MV-4-11 (cell line): ENCODE measurements around the gene FRAS1.

Experiments used
- DNase-seq: peaks from one replicate; lab custom pipeline; 2025; lab: John Stamatoyannopoulos, UW

Gene FRAS1

DNA sequence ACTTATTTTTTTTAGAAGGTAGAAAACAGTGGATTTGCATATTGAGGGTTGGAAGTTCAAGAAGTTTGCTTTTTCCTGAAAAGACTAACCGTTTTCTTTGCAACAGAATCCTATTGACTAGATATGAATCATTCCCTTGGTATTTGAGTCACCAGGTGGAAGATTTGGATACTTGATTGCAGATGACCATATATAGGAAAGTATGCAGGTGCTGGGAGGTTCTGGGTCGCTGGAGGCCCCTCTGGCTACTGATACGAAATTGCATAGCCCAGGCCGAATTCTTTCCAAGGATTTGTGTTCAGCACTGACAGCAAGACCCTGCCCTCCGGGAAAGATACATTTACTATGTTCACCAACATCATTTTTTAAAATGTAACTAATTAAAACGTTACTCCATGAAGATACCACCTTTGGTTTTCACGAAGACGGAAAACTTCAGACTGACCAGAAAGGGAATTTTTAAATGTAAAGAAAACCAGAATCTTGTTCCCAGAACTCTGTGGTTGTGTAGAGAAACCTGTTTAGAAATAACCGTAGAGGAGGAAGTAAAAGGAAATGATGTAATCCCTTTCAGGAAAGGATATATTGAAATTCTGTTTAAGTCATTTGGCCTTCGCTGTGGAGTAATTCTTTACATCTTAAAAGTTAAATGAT is 495.4 kb downstream of the FRAS1 start:
- DNase-seq, result peak; percentile 64

DNA sequence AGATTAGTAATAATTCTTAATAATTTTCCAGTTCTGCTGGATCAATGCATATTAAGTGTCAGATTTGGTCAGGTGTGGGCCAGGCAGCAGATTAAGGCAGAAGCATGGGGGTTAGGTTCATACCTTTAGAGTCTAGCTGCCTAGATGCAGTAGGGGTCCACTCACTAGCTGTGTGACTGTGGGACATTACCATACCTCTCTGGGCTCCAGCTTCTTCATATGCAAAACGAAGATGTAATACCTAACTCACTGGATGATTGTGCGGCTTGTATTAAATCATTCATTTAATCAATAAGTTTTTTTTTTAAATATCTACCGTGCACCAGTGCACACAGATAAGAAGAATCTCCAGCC is 495.9 kb downstream of the FRAS1 start:
- no peak for DNase-seq

DNA sequence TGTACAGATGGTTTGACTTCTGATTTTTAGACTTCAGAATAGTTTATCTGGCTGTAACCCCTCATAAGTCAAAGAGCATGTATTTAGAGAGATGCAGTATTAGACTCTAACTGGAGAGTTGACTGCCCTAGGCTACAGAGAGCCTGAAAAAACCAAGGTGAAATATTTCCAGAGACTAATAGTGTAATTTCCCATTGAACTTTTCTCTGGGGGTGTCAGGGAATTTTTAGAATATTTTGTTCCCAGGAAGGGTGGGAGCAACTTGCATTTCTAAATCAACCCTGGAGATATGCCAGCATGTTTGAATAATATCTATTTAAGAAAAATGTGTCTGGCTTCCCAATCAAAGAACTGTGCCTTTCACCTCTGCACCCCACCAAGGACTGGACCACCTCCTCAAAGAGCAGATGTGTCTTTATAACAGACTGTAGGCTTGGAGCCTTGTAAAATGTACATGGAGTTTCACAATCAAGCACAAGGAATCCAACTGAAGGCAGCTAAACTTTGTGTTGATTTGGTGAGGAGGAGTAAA is 496.5 kb downstream of the FRAS1 start:
- DNase-seq, result no peak

DNA sequence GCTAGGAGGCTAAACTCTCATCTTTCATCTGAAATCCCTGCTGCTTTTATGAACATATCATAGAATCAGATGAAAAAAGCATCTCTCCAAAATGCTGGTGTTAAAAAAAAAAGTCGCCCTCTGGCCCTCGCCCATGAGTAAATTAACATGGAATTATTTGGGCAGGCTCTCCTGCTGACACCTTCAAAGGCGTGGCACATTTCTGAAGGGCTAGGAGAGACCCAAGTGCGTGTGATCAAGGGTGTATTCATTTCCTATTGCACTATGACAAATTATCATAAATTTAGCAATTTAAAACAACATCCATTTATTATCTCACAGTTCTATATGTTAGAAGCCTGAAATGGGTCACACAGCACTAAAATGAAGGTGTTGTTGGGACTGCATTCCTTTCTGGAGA is 499.5 kb downstream of the FRAS1 start:
- no peak for DNase-seq

DNA sequence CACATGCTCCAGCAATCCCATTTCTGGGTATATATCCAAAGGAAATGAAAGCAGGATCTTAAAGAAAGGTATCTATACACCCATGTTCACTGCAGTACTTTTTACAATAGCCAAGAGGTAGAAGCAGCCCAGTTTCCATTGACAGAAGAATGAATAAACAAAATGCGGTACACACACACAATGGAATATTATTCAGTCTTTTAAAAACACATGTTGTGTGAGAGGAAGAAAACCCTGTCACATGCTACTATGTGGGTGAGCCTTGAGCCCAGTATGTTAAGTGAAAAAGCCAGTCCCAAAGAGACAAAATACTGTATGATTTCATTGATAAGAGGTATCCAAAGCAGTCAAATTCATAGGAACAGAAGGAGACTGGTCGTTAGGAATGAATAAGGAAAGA is 500.7 kb downstream of the FRAS1 start:
- no peak for DNase-seq

DNA sequence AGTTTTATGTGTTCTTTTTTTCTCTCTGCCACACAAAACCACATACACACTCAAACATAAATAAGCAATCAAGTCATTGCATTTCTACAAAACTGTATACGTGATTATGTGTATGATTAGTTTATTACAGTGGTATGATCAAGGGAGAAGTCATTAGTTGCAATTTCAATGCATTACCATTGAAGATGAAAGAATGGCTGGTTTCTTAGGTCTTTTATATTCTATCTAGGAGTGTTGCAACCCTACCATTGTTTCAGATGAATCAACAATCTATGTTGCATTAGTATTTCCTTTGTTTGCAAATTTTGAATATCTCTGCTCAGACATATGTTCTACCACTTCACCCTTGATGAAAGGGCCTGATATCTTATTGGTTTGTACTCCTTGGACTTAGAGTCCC is 501.3 kb downstream of the FRAS1 start:
- DNase-seq, result no peak

DNA sequence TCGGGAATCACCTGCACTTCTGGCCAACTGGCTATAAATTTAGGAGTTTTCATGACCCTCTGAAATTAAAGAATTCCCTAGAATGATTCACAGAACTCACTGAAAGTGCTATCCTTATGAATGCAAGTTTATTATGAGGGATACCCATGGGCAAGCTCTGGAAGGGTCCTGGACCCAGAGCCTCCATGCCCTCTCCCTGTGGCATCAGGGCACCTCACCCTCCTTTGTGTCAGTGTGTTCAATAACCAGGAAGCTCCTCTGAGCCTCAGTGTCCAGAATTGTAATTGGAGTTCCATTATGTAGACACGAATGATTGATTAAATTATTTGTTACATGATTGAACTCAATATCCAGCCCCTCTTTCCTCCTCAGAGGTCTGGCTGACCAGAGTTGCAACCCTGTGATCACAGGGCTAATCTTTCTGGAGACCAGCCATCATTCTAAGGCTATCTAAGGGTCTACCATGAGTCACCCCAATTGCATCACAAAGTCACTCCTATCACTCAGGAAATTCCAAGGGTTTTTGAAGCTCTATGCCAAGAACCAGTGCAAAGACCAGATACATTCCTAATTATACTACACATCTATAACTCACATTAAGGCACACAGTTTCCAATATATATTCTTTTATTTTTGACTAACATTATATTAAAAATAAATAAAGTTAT is 503.3 kb downstream of the FRAS1 start:
- DNase-seq, result no peak

DNA sequence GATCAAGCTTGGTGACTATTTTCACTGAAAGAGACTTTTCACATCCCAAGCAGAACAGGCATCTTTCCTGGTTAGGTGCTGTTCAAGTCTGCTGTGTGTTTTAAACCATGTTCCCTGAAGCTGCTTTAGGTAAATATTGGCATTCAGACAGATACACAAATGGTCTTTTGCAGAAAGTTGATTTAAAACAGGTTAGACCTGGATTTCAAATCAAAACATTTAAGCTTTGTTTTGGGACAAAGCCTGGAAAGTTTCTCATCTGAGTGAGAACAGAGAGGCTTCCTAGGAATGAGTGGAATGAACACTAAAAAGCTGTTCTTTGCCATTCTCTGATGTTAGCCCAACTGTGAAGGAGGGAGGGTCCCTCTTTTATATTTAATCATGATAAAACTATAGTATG is 504.6 kb downstream of the FRAS1 start:
- DNase-seq, result no peak

DNA sequence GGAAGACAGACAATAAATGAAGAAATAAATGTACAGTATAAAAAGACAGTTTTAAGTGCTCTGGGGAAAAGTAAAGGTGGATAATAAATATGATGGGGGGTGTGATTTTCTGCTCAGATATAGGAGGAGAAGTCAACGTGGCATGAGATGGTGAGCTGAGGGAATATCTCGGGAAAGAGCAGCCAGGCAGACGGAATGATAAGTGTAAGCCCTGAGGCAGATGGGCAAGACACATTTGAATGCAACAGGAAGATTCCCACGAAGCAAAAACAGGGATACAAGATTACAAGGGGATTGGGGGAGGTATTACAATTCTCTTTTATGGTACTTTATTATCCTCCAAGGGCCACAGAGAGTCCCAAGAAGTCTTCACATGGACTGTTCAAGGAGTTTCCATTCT is 505.6 kb downstream of the FRAS1 start:
- DNase-seq, result no peak

DNA sequence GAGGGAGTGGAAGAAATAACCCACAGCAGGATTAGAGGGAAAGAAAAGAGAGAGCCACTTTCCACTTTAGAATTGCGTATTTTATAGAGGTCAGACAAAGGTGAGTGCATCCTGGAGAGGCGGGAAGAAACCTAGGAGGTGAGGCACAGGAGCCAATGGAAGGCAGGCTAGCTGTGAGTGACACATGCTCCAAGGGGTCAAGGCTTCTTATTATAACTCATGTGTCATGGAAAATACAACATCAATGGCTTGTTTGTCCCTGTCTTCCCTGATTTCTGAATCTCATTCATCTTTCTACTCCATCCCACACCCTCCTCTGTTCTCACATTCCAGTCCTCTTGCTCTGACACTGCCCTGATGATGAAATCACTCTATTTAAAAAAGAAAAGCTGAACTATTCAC is 508.8 kb downstream of the FRAS1 start:
- DNase-seq, result no peak

DNA sequence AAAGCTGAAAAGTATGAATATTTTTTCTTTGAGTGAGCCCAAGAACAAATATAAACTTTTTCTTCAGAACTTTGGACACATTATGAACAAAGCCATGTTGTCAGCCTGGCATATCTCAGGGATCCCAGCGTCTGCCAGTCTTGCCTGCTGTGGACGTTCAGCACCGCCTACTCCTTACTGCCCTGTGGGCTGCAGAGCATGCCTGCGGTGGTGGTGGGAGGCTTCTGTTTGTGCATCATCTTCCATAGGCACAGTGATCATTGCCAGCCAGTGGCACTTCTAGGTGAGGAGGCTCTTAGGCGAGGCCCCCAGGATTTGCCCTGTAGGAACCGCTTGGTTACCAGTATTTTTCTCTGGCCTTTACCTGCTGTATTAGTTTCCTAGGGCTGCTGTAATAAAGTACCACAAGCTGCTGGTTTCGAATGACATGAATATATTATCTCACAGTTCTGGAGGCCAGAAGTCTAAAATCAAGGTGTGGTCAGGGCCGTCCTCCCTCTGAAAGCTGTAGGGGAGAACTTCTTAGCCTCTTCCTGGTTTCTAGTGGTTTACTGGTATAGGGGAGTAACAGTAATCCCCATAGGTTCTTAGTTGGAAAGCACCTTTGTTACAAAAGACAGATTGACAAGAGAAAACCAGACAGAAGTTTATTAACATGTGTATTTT is 509.8 kb downstream of the FRAS1 start:
- DNase-seq, result no peak

DNA sequence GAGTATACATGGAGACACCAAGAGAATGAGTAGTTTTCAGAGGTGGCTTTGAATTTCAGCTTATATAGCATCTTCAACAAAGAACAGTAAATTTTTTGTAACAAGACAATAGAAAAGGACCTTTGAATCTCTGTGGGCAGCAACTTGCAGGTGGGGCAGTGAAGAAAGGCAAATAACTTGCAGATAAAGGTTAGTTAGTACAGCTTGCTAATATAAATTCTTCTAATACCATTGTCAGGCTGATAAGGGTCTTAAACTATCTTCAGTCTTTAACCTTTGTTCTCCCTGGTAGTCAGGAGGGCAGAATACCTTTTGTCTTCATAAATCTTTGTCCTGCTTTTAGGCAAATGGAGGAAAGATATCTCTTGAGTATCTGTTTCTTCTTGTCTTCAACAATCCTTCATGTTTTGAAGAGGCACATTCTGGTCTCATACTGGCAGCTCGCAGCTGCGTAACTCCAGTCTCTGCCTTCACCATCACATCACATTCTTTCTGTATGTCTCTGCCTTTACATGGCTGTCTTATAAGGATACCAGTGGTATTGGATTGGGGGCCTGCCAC is 510.5 kb downstream of the FRAS1 start:
- no peak for DNase-seq

DNA sequence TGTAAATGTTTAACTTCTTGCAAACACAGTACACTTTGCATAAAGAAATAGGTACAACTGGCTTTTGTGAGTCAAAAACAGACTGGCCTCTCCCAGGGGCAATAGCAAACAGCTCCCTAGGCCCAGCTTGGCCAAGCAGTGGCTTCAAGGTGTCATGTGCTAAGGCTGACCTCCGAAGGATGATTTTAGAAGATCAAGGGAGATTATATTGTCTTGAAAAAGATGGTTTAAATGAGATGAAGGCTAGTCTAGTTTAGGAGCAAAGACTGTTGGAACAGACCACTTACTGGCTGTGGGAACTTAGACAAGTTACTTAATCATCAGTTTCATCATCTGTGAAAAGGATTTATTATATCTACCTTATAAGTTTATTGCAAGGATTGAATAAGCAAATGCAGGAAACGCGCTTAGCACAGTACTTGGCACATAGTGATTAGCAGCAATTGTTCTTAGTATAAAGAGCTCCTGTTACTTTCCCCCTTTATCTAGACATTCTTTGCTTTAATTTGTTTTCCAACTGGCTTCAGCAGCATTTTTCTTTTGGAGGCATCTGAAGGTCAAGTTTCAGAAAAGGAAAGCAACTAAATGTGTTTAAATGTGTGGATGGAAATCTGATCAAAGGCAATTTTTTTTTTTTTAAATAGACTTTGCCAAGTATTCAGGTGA is 511.6 kb downstream of the FRAS1 start:
- no peak for DNase-seq

DNA sequence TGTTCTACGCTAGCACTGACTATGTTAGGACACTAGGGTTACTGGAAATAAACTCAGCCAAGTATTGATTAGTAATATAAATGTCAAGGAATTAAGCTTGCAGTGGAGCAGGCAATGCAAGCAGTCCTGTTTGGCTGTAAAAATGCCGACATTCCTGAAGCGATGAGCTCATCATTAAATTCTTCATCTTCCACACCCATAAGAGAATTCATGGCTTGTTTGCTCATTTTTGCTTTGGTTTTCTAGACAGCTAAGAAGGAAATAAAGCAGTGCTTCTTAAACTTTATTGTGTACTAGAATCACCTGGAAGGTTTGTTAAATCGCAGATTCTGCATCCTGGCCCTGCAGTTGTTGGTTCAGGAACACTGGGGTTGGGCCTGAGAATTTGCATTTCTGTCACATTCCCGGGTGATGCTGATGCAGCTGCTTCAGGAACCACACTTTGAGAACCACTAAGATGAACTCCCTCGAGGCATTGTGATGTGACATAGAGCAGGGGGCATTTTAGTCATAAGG is 512.2 kb downstream of the FRAS1 start:
- no peak for DNase-seq

DNA sequence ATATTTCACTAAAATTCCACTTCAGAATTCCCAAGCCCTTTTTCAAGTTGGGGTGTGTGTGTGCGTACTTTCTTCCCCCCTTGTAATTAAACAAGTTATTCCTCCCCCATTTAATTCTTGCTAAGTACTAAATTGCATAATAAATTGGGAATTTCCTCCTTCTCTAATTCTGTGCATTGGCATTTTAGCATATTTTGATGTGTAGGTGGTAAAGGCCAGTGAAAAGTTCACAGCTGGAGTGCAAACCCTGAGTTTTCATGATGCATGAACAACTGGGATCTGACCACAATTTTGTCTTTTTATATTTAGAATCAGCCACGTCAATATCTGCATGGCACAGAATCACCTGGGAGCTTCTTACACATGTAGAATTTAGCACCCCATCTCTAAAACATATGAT is 513.0 kb downstream of the FRAS1 start:
- no peak for DNase-seq

DNA sequence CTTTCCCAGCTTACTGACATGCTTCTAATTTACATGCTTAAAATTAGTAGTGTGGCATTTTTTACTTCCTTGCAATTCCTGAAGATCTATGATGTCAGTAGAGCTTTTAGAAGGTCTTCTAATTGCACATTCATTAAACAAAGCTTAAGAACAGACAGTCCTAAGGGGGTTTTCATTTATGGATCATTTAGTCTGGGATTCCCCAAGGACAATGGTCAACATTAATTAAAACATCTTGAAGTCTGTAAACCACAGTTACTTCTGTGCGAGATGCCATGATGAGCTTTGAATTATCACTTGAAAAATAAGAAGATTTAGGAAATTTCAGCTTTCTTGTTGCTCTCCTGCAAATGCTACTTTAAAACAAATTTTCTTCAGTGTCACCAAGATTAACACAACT is 514.7 kb downstream of the FRAS1 start:
- DNase-seq, result no peak

DNA sequence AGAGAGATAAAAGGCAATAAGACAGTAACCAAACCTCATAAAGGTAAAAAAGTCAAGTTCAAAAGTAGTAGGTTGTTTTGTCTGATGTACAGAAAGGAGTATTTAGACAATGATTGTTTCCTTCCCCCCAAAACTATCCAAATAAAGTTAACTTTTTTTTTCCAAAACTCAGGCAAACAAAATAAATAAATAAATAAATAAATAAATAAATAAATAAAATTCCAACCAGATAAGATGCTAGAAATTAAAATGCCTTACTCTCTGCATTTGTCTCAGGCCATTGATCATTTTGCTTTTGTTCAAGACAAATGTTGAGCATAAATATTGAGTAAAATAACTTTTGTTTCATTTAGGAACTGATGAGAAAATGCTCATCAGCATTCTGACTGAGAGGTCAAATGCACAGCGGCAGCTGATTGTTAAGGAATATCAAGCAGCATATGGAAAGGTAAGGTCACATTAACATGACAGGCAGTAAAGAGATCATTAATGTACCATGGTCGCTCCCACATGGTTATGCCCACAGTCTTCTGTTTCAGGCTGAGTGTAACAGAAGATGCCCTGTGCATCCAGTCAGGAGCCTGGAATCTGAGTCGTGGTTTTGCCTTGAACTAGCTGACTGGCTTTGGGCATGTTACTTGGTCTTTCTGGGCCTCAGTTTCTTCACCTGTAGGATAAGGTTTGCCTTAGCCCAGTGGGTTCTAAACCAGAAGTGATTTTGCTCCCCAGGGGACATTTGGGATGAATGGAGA is 521.7 kb downstream of the FRAS1 start:
- no peak for DNase-seq

DNA sequence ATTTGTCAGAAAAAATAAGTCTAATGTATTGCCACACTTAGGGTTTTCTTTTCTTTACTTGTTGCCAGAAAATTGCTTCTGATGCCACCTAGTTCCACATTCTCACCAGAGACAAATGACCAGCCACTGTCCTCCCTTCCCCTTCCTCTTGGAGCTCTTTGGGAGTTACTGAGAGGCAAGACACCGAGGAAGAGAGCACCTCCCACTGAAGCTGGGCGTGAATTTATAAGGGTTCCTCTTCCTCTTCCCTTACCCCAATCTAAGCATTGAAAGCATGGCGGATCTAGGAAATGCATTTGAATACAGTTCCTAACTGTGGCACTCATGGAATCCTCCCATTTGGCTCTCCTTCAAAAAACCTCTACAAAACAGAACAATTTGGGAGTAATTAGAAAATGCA is 524.5 kb downstream of the FRAS1 start:
- DNase-seq, result peak; percentile 71

DNA sequence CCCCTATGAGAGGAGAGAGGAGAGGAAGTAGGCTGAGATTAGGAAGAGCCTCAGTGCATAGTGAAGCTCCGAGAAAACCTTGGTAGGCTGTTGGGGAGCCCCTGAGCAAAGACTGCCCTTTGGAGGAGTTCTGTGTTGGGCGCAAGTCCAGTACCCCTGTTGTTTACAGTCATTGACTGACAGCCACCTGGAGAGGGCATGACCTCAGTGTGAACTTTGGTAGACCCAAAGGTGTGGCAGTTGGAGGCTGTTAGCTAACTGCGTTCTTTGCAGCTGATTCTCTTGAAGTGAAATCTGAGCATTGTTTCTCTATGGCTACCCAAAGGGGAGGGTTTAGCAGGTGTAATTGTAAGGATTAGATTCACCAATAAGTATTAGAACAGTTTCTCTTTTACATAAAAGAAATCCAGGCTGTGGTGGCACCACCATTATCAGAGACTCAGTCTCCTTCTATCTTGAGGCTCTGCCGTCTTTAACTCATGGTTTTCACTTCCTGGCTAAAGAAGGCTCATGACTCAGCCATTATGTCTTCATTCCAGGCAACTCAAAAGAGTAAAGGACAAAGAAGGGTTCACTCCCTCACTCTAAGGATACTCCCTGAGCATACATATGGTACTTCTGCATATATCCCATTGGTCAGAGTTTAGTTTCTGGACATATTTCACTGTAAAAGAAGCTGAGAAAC is 527.9 kb downstream of the FRAS1 start:
- peak; percentile 55 for DNase-seq

DNA sequence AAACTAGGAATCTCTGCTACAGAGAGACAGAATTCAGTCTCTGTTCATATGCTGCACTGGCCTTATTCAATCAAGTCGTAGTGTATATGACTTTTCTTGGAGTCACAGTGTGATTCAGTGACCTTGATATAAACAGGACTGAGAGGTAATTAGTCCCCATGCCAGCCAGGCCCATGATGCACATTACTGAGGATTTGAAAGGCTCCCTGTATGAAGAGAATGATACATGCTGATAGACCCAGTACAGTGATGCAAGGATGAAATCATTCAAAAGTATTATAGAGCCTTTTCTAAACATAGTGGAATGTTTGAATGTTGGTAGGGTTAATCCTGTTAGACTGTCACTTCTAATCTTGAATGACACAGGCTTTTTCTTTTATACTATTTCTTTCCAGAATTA is 528.5 kb downstream of the FRAS1 start:
- no peak for DNase-seq
